ENCODE results near the gene KCNK17. TPM values are rescaled to one million over a fixed set of nuclear protein-coding genes. Genes with fewer than 3 reads are reported as not detected.

KCNK17 gene
- total RNA-seq, 1 experiment from 2014 or later: not detected

DNA sequence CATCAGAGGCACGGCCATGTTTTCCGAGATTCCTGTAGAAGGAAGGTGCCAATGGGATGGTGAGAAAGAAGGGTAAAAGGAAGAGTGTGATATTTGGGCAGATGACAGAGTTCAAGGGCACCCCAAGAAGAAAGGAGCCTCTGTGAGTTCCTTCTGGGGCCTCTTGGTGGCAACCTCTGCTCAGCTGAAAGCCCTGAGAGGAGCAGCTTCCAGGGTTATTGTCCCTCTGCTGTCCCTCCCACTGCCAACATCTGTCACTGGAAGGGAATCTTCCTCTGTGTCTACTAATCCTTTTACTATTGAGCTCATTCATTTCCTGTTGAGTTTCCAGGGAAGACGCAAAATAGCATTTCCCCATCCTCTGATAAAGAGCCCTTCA is 48.3 kb upstream of the KCNK17 start:
- CTCF ChIA-PET: interaction anchor here (0.8 to 1.6 kb wide), 4 partner anchors 8 to 531 kb away, joined by 3 to 6 read pairs (median 4); no protein-coding TSS in a partner anchor
- Histone ChIP-seq H3K79me2 (ENCODE audit: insufficient read depth, low read length) (no peaks in the 10 kb centered on the region), H2AFZ (ENCODE audit: low read depth, low read length, poor library complexity, severe bottlenecking) (peak overlapping the region; percentile 76), H3K27me3 (ENCODE audit: insufficient read depth, low read length) (no peaks in the 10 kb centered on the region), H3K36me3 (ENCODE audit: control insufficient read depth in 1 of 2, insufficient read depth in 2 of 2, low read length in 2 of 2) (no peaks in the 10 kb centered on the region), H4K20me1 (ENCODE audit: insufficient read depth) (no peaks in the 10 kb centered on the region), H3K9me3 (ENCODE audit: control insufficient read depth in 1 of 2, insufficient read depth in 1 of 2, low read depth in 1 of 2, low read length in 2 of 2) (no peaks in the 10 kb centered on the region), H3K4me3 (replicated peaks in 1 of 2; ENCODE audit: low read depth in 1 of 2, low read length in 2 of 2) (no peak overlapping the region), H3K4me1 (ENCODE audit: control insufficient read depth in 1 of 2, insufficient read depth in 2 of 2, low read length in 2 of 2) (peaks cover 0 to 15% of the 10 kb centered on the region in 2 experiments; a peak in 2 of 4 replicates), H3K9ac (ENCODE audit: low read length) (no peak overlapping the region), H3K4me2 (ENCODE audit: low read length) (peak overlapping the region; percentile 64; the same call in 1 of the 2 replicates), H3K27ac (ENCODE audit: low read depth, low read length) (no peak overlapping the region), H3K9me2 (ENCODE audit: insufficient read depth) (no peaks in the 10 kb centered on the region)
- POLR2A ChIA-PET: no interaction called here
- DNase-seq (ENCODE audit: low read depth, low spot score) (no peak), ATAC-seq (peak; percentile 62)
- RAD21 ChIA-PET (ENCODE audit: low non-redundant PET in 1 of 2, low total read pairs in 2 of 2, uncharacterized antibody in 2 of 2, unreplicated experiment in 2 of 2): no interaction called here
- BruUV-seq (replicated peaks): no TSS peak
- TF ChIP-seq, protein P1, sequence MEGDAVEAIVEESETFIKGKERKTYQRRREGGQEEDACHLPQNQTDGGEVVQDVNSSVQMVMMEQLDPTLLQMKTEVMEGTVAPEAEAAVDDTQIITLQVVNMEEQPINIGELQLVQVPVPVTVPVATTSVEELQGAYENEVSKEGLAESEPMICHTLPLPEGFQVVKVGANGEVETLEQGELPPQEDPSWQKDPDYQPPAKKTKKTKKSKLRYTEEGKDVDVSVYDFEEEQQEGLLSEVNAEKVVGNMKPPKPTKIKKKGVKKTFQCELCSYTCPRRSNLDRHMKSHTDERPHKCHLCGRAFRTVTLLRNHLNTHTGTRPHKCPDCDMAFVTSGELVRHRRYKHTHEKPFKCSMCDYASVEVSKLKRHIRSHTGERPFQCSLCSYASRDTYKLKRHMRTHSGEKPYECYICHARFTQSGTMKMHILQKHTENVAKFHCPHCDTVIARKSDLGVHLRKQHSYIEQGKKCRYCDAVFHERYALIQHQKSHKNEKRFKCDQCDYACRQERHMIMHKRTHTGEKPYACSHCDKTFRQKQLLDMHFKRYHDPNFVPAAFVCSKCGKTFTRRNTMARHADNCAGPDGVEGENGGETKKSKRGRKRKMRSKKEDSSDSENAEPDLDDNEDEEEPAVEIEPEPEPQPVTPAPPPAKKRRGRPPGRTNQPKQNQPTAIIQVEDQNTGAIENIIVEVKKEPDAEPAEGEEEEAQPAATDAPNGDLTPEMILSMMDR (IDR thresholded peaks at IDR 0.05 in 2 of 3, conservative IDR thresholded peaks at IDR 0.05 in 1 of 3; ENCODE audit: borderline replicate concordance in 1 of 3, insufficient read depth in 1 of 3, low read depth in 2 of 3, low read length in 2 of 3): peak in 1 of 3 experiments; percentile 25; a peak in 1 of 6 replicates
- TF ChIP-seq RAD21 (IDR thresholded peaks at IDR 0.05; ENCODE audit: low read depth): 0 out of 2 replicates have a peak, but pooled peaks have one; percentile 12
- no peak for TF ChIP-seq SP1 (IDR thresholded peaks at IDR 0.05; ENCODE audit: low read depth)
- TF ChIP-seq CBX3 (IDR thresholded peaks at IDR 0.05; ENCODE audit: low read depth): no peak
- TF ChIP-seq EGR1 (IDR thresholded peaks at IDR 0.05; ENCODE audit: low read depth): no peak
- TF ChIP-seq POLR2AphosphoS5 (IDR thresholded peaks at IDR 0.05; ENCODE audit: low read depth, low read length): no peak
- intact Hi-C loops (cut with micrococcal nuclease): loop anchor here (1.0 to 5.0 kb wide), 2 partner anchors 530 to 945 kb away; no protein-coding TSS in a partner anchor
